ENCODE data around the gene PPM1L.

The PPM1L gene

GRCh38 chr3:160950954-160951353 is 194.9 kb downstream of the PPM1L start:
- no peak for TF ChIP-seq RARB (CRISPR knock-in tag; IDR thresholded peaks at IDR 0.05)
- TF ChIP-seq BACH2 (CRISPR knock-in tag; IDR thresholded peaks at IDR 0.05; ENCODE audit: borderline replicate concordance), result no peak
- no peak for TF ChIP-seq CSDC2 (CRISPR knock-in tag; IDR thresholded peaks at IDR 0.05)
- TF ChIP-seq OSR1 (CRISPR knock-in tag; IDR thresholded peaks at IDR 0.05), result no peak
- TF ChIP-seq ZFP30 (CRISPR knock-in tag; IDR thresholded peaks at IDR 0.05), result no peak
- no peak for TF ChIP-seq ESRRG (CRISPR knock-in tag; IDR thresholded peaks at IDR 0.05)
- TF ChIP-seq PATZ1 (CRISPR knock-in tag; IDR thresholded peaks at IDR 0.05; ENCODE audit: borderline replicate concordance), result no peak
- no peak for TF ChIP-seq ZFP3 (CRISPR knock-in tag; IDR thresholded peaks at IDR 0.05)
- TF ChIP-seq ZC3H10 (CRISPR knock-in tag; IDR thresholded peaks at IDR 0.05), result no peak
- TF ChIP-seq CSRNP3 (CRISPR knock-in tag; IDR thresholded peaks at IDR 0.05), result no peak
- no peak for TF ChIP-seq TSHZ2 (CRISPR knock-in tag; IDR thresholded peaks at IDR 0.05)
- no peak for TF ChIP-seq CREB5 (CRISPR knock-in tag; IDR thresholded peaks at IDR 0.05; ENCODE audit: low read depth)
- no peak for TF ChIP-seq TOX (CRISPR knock-in tag; IDR thresholded peaks at IDR 0.05; ENCODE audit: borderline replicate concordance)
- TF ChIP-seq TCF4 (CRISPR knock-in tag; IDR thresholded peaks at IDR 0.05; ENCODE audit: borderline replicate concordance), result no peak
- no peak for TF ChIP-seq PPARA (CRISPR knock-in tag; IDR thresholded peaks at IDR 0.05; ENCODE audit: borderline replicate concordance)
- TF ChIP-seq ARNTL (CRISPR knock-in tag; IDR thresholded peaks at IDR 0.05; ENCODE audit: borderline replicate concordance, low read depth), result no peak
- no peak for ATAC-seq

GRCh38 chr3:160951642-160952487 is 195.8 kb downstream of the PPM1L start:
- TF ChIP-seq ZNF565 (CRISPR knock-in tag; conservative IDR thresholded peaks at IDR 0.05; ENCODE audit: low read depth) (no peak), BACH2 (CRISPR knock-in tag; IDR thresholded peaks at IDR 0.05; ENCODE audit: borderline replicate concordance) (no peak), TSHZ2 (CRISPR knock-in tag; IDR thresholded peaks at IDR 0.05) (no peak), ZNF8 (CRISPR knock-in tag; IDR thresholded peaks at IDR 0.05) (no peak), TCF4 (CRISPR knock-in tag; IDR thresholded peaks at IDR 0.05; ENCODE audit: borderline replicate concordance) (no peak), CSRNP3 (CRISPR knock-in tag; IDR thresholded peaks at IDR 0.05) (no peak), SNAI2 (CRISPR knock-in tag; IDR thresholded peaks at IDR 0.05) (no peak), ZC3H10 (CRISPR knock-in tag; IDR thresholded peaks at IDR 0.05) (no peak), POU6F1 (CRISPR knock-in tag; IDR thresholded peaks at IDR 0.05; ENCODE audit: borderline replicate concordance, low read depth) (no peak), ZFP30 (CRISPR knock-in tag; IDR thresholded peaks at IDR 0.05) (no peak), CREB5 (CRISPR knock-in tag; IDR thresholded peaks at IDR 0.05; ENCODE audit: low read depth) (no peak), ISL1 (CRISPR knock-in tag; IDR thresholded peaks at IDR 0.05) (no peak), CSDC2 (CRISPR knock-in tag; IDR thresholded peaks at IDR 0.05) (no peak)
- no peak for ATAC-seq

All from SK-N-SH treated with all-trans-retinoic acid at 6 μM for 48 hours (cell line).